ENCODE results near the gene TASP1. TPM values are rescaled to one million over a fixed set of nuclear protein-coding genes. Genes with fewer than 3 reads are reported as not detected.
"Not testable (repeated sequence)": the region's sequence is repeated elsewhere in the genome, so short reads cannot be mapped to it uniquely, and the experiment has no call there.

TASP1 gene
- total RNA-seq, 4 donors from 2014 or later: 11.6 to 15.7 (median 13.0) TPM

DNA sequence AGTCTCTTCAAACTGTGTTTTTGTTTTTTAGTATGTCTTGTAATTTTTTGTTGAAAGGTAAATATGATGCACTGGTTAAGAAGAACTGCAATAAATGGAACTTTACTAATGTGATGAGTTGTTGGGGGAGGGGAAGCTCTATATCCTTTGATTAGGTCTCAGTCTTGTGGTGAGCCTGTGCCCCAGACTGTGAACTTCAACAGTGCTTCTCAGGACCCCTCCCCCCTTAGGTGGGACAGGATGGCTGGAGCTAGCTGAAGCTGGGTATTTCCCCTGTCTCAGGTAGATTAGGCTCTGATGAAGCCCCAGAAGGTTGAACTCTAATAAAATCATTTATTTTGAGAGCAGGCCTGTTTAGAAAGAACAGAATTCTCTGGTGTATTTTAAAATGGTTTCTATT is 31.4 kb upstream of the TASP1 start:
- no peak overlapping the region for H3K4me3 ChIP-seq
- no peaks in the 10 kb centered on the region for H3K9me3 ChIP-seq
- H3K27ac ChIP-seq (replicated peaks in 1 of 4): no peak overlapping the region
- TF ChIP-seq, protein P1, sequence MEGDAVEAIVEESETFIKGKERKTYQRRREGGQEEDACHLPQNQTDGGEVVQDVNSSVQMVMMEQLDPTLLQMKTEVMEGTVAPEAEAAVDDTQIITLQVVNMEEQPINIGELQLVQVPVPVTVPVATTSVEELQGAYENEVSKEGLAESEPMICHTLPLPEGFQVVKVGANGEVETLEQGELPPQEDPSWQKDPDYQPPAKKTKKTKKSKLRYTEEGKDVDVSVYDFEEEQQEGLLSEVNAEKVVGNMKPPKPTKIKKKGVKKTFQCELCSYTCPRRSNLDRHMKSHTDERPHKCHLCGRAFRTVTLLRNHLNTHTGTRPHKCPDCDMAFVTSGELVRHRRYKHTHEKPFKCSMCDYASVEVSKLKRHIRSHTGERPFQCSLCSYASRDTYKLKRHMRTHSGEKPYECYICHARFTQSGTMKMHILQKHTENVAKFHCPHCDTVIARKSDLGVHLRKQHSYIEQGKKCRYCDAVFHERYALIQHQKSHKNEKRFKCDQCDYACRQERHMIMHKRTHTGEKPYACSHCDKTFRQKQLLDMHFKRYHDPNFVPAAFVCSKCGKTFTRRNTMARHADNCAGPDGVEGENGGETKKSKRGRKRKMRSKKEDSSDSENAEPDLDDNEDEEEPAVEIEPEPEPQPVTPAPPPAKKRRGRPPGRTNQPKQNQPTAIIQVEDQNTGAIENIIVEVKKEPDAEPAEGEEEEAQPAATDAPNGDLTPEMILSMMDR (IDR thresholded peaks at IDR 0.05): no peak
- no peak for TF ChIP-seq POLR2A (IDR thresholded peaks at IDR 0.05; ENCODE audit: low read depth)
- TF ChIP-seq EP300 (IDR thresholded peaks at IDR 0.05): no peak
- TF ChIP-seq POLR2AphosphoS5 (IDR thresholded peaks at IDR 0.05): no peak
- intact Hi-C loops (cut with DNase I): no loop called here
- no peak for DNase-seq (ENCODE audit: extremely low spot score)
- no peaks in the 10 kb centered on the region for H3K27me3 ChIP-seq
- peaks cover 0 to 21% (median 7%) of the 10 kb centered on the region in 4 donors for H3K4me1 ChIP-seq
- H3K36me3 ChIP-seq: no peaks in the 10 kb centered on the region

DNA sequence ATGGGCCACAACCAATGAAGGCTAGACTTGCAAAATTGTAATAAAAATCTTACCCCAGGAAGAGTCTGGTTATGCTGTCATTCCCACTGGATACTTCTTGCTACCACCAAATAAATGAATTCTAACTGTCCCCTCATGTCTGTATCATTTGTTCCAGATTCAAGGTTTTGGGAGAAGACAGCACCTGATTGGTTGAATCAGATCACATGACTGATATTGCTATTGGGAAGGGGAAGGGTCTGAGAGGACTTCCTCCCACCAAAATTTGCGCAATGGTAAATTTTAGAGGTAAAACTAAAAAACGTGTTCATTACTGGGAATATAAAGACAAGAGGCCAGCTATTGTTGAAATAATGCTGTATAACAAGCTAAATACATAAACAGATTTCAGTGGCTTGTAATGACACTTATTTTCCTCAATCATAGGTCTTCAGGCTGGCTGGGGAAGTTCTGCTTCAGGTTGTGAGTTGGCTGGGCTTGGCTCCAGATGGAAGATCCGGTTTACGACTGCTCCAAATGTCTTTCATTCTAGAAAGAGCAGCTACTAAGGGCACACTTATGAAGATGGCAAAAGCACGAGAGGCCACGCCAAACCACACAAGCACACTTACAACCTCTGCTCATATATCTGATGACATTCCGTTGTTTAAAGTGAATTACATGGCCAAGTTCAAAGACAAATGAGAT is 27.1 kb upstream of the TASP1 start:
- no peak overlapping the region for H3K27ac ChIP-seq (replicated peaks in 1 of 4)
- H3K4me3 ChIP-seq: no peak overlapping the region
- intact Hi-C loops (cut with DNase I): no loop called here
- TF ChIP-seq, protein P1 (IDR thresholded peaks at IDR 0.05): no peak
- TF ChIP-seq EP300 (IDR thresholded peaks at IDR 0.05) (no peak), POLR2AphosphoS5 (IDR thresholded peaks at IDR 0.05) (no peak), POLR2A (IDR thresholded peaks at IDR 0.05; ENCODE audit: low read depth) (no peak)
- no peak for DNase-seq (ENCODE audit: extremely low spot score)
- 91% methylated on average over 7 of the region's 7 CpGs for WGBS
- H3K4me1 ChIP-seq: peaks cover 0 to 14% (median 11%) of the 10 kb centered on the region in 4 donors
- no peaks in the 10 kb centered on the region for H3K36me3 ChIP-seq
- H3K9me3 ChIP-seq: no peaks in the 10 kb centered on the region
- H3K27me3 ChIP-seq: no peaks in the 10 kb centered on the region

DNA sequence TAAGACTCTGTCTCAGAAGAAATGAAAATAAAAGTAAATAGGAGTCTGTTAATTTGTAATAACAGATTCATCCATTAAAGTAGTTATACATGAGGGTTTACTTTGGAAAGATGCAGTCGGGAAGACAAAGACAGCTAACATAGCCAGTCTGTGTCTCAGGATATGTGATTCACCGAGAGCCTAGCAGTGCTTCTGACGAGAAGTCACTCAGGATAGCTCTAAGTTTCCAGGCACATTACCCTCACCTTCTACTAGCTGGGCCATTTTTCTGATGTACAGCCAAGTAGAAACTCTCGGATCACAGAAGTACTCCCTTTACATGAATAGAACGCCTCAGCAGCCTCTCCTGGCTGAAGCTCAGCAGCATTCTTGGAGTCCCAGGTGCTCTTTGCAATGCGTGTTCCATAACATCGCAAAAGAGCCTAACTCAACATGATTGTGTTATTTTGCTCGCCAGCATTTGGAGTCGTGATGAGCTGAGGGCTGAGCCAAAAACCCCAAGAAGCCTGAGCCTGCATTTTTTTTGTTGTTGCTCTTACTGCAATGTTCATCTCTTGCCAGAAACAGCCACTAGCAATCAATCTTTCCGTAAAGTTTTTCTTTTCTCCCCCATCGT is 22.4 kb upstream of the TASP1 start:
- no peaks in the 10 kb centered on the region for H3K27me3 ChIP-seq
- intact Hi-C loops (cut with DNase I): no loop called here
- H3K9me3 ChIP-seq: no peaks in the 10 kb centered on the region
- H3K4me1 ChIP-seq: peaks cover 0 to 18% (median 15%) of the 10 kb centered on the region in 4 donors
- H3K4me3 ChIP-seq: peak overlapping the region in 2 of 4 donors; percentile 4 to 8
- 35% methylated on average over 11 of the region's 11 CpGs for WGBS
- H3K36me3 ChIP-seq: no peaks in the 10 kb centered on the region
- TF ChIP-seq POLR2A (IDR thresholded peaks at IDR 0.05; ENCODE audit: low read depth): no peak
- TF ChIP-seq EP300 (IDR thresholded peaks at IDR 0.05): no peak
- peak; percentile 13 to 26 for TF ChIP-seq POLR2AphosphoS5 (IDR thresholded peaks at IDR 0.05)
- TF ChIP-seq, protein P1 (IDR thresholded peaks at IDR 0.05): no peak
- DNase-seq (ENCODE audit: extremely low spot score): no peak
- peak overlapping the region in 3 of 4 donors; percentile 35 to 65 (median 49) for H3K27ac ChIP-seq (replicated peaks in 1 of 4)

DNA sequence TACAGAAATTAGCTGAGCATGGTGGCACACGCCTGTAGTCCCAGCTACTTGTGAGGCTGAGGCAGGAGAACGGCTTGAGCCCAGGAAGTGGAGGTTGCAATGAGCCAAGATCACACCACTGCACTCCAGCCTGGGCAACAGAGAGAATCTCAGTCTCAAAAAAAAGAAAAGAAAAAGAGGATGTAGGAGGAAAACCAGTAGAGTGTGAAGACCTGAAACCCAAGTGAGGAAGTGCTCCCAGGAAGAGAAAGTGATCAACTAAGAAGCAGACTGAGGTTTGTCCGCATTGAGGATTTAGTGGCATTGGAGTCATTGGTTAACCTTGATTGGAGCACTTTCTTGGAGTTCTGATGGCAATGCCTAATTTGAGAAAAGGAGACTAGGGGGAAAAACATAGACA is 20.6 kb upstream of the TASP1 start:
- TF ChIP-seq EP300 (IDR thresholded peaks at IDR 0.05) (no peak), POLR2AphosphoS5 (IDR thresholded peaks at IDR 0.05) (no peak), POLR2A (IDR thresholded peaks at IDR 0.05; ENCODE audit: low read depth) (no peak)
- TF ChIP-seq, protein P1 (IDR thresholded peaks at IDR 0.05): no peak

DNA sequence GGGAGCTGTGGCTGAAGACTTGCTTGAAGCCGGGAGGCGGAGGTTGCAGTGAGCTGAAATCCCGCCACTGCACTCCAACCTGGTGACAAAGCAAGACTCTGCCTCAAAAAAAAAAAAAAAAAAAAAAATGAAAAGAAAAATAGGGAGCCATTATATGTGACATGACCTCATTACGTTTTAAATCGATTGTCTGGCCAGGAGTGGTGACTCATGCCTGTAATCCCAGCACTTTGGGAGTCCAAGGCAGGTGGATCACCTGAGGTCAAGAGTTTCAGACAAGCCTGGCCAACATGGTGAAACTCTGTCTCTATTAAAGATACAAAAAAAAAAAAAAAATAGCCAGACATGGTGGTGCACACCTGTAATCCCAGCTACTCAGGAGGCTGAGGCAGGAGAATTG is 19.3 kb upstream of the TASP1 start:
- H3K9me3 ChIP-seq; H3K4me3 ChIP-seq; DNase-seq (ENCODE audit: extremely low spot score); intact Hi-C loops (cut with DNase I); H3K27ac ChIP-seq (replicated peaks in 1 of 4); H3K36me3 ChIP-seq; H3K27me3 ChIP-seq: not testable (repeated sequence)
- H3K4me1 ChIP-seq: peaks cover 0 to 40% (median 25%) of the 10 kb centered on the region in 4 donors
- WGBS: 91% methylated on average over 5 of the region's 5 CpGs

More for the DNA sequence above, 20.6 kb upstream of the TASP1 start:
- H3K9me3 ChIP-seq: no peaks in the 10 kb centered on the region
- H3K36me3 ChIP-seq: no peaks in the 10 kb centered on the region
- intact Hi-C loops (cut with DNase I): no loop called here
- peaks cover 0 to 28% (median 17%) of the 10 kb centered on the region in 4 donors for H3K4me1 ChIP-seq
- 79% methylated on average over 3 of the region's 3 CpGs for WGBS
- H3K4me3 ChIP-seq: no peak overlapping the region
- DNase-seq (ENCODE audit: extremely low spot score): no peak
- no peak overlapping the region for H3K27ac ChIP-seq (replicated peaks in 1 of 4)
- no peaks in the 10 kb centered on the region for H3K27me3 ChIP-seq

All from esophagus muscularis mucosa (tissue), 4 donors.